ENCODE results near the gene ARNT2.
"Not testable (repeated sequence)": the region's sequence is repeated elsewhere in the genome, so short reads cannot be mapped to it uniquely, and the experiment has no call there.

ARNT2 gene

GRCh38 chr15:80404057-80404760 is at the start of gene ARNT2:
Gene ARNT2 (plus strand): TSS chr15:80404382. CDS start chr15:80404516, 134 bp downstream.
- DNase-seq, result peak; percentile 66

GRCh38 chr15:80367094-80367493 is 37.1 kb upstream of the ARNT2 start:
- no peak for DNase-seq

DNA sequence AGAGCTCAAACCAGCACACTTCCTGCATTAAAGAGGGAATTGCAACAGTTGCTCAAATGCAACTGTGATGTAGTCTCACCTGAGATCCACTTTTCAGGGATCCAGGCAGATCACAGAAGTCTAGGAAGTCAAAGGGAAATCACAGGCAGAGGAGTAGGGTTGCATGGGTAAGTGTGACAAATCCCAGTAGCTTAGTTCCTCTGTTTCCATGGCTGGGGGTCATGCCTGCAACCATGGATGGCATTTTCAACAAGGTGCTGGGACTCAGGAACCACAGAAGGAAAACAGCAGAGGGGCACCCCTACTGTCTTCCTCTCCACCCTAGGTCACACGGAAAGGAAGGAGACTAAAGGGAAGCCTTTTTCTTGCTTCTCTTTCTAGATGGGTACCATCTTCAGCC is 36.5 kb upstream of the ARNT2 start:
- no peak for DNase-seq

DNA sequence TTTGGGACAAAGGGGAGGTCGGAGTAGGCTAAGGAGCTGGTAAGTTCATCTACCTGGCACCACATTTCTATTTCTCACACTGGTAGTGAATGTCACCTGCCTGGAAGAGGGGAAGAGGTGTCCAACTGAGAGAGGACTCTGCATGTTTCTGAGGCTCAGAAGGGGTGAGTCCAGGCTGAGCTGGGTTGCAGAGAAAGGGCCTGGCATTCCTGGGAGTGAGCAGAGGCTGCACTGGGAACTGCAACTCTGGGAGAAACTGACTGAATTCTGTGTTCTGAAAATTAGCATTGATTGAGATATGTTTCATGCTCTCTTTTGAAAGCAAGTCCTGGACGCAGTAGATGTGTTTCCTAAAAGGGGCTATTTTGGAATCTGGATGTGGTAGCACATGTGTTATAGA is 32.3 kb upstream of the ARNT2 start:
- no peak for DNase-seq

DNA sequence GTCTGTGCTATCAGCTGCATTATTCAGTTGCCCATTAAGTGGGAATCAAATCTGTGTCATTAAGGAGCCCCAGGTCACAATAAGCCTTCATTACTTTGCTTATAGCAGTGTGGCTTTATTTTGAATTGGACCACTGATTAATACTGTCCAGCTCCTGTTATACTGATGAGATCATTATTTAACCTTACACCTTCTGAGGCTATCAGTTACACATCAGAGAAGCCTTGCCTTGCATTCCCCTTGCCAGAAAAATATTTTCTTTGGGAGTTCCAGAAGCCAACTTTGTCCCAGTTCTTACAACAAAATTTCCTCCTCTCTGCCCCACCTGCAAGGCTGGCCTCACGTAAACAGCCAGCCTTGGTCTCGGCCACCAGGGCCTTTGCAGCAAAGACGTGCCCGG is 29.7 kb upstream of the ARNT2 start:
- no peak for DNase-seq

DNA sequence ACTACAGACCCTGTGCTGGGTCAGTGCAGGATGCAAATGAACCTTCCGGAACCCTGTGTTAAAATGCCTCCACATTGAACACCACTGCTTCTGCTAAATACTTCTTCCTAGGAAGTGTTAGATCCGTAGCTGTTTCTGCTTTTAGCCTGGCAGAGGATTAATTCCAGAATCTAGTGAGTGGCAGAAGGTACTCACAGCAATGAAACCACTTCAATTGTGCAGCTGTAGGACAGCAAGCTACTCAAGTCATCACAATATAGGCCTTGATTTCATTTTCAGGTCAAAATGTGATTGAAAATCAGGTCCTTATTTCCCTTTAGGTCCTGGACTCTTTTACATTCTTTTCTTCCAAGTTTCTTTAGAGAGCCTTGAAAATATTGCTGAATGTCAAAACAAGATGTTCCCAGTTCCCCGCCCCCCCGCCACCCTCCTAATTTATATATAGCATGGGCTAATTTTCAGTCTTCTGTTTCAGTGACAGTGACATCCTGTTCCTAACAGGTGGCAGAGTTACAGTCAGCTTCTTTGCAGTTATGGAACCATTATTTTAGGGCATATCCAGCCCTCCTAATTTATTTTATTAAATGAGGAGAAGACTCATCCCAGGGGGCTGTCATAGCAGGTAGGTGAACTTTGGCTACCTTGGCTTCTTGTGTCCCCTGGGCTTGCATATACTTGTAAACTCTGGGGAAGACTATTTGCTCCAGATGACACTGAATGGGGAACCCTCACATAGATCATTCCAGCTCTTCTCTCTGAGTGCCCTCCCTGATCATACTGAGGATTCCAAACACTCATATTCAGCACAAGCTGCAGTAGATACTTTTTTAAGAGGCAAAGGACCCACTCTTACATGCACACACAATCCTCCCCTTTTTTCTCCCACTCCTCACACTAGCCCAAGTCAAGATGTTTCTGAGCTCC is 28.0 kb upstream of the ARNT2 start:
- no peak for DNase-seq

DNA sequence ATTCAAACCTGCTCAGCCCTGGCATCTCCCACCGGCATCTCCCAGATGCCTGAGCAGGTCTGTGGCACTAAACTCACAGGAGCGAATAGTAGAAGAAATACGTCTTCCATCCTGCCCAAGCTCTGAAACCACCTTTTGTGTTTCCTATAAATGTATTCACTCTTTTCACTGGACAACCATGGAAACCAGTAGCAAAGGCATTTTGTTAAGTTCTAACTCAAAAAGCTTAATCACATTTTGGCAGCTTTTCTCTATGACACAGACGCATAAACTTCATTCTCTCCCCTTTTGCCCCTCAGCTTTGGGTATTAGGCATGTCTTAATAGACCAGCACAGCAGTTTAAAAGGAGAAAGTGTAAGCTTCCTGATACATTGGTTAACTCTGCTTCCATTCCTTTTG is 24.5 kb upstream of the ARNT2 start:
- no peak for DNase-seq

DNA sequence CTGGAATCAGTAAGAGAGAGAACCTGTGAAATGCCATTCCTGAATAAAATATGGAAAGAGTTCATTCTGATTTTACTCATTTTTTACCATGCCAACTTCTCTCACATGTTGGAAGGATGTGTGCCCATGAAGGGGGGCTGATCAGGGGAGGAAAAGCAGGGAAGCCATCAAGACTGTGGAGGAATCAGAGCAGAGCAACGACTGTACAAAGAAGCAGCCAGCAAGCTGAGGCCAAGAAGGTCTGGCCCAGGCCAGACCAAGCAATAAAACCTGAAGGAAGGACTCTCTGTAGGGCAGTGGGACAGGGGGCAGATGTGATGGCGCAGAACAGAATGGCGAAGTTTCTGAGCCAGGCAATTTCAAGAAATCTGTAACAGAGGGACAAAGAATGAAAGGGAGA is 24.0 kb upstream of the ARNT2 start:
- no peak for DNase-seq

DNA sequence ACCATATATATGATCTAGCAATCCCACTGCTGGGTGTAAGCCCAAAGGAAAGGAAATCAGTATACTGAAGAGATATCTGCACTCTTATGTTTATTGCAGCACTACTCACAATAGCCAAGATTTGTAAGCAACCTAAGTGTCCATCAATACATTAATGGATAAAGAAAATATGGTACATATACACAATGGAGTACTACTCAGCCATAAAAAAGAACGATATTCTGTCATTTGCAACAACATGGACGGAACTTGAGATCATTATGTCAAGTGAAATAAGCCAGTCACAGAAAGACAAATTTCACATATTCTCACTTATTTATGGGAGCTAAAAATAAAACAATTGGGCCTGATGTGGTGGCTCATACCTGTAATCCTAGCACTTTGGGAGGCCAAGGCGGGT is 21.9 kb upstream of the ARNT2 start:
- DNase-seq, result no peak

DNA sequence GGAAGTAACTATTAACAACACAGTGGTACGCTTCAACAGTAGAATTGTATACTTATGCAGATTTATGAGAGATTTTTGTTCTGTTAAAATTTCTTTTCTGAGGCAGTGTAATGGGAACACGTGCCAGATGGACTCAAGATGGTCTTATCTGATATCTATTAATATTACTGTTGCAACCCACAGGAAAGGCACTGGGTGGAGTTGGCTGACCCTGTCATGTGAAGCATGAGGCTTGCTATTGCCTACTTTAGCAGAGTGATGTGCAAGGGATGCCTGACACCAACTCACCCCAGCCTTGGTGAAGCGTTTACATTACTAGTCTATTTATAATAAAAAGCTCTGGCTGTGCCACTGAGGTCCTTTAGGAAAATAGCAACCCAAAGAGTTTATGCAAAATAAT is 19.8 kb upstream of the ARNT2 start:
- DNase-seq, result no peak

DNA sequence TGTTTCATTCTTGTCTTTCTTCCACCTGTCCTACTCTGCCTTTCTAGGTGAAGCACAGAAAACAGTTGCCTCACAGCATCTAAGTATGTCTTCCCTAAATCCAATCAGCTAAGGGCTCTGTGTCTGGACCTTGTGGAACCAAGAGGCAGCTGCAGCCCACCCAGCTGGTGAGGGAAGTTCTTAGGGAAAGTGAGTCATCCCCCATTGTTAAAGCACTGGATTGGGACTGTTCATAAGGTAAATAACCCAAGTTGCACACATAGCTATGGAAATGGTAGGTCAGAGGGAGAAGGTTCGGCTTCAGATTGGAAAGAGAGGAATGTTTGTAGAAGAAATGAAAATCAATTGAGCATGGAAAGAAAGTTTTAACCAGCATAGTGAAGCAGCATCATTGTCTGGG is 18.0 kb upstream of the ARNT2 start:
- DNase-seq, result no peak

- DNase-seq, result no peak
These were observed 15.9 kb upstream of the ARNT2 start for GRCh38 chr15:80388326-80388725.

- no peak for DNase-seq
These were observed 14.8 kb upstream of the ARNT2 start for GRCh38 chr15:80389370-80389769.

DNA sequence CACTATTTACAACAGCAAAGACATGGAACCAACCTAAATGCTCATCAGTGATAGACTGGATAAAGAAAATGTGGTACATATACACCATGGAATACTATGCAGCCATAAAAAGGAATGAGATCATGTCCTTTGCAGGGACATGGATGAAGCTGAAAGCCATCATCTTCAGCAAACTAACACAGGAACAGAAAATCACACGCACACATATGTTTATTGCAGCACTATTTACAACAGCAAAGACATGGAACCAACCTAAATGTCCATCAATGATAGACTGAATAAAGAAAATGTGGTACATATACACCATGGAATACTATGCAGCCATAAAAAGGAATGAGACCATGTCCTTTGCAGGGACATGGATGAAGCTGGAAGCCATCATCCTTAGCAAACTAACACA is 13.2 kb upstream of the ARNT2 start:
- not testable (repeated sequence) for DNase-seq

- DNase-seq, result no peak
These were observed 8.6 kb upstream of the ARNT2 start for GRCh38 chr15:80395616-80396015.

DNA sequence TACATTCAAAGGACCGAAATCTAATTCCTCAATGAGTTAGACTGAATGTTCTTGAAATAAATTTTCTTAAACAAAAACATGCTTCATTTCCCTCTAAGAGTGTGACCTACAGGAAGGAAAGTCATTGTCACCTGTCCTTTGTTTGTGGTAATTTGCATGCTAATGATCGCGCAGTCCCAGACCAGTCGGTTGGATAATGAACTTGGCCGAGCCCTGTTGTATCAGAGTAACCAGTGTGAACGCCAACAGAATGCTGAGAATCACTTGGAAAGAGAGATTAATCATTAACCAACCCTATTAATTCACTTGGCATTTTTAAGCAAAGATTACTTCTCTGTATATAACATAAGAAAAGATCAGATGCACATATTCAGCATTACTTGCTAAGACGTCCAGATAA is 8.1 kb upstream of the ARNT2 start:
- DNase-seq, result no peak

GRCh38 chr15:80399508-80399907 is 4.7 kb upstream of the ARNT2 start:
- no peak for DNase-seq

DNA sequence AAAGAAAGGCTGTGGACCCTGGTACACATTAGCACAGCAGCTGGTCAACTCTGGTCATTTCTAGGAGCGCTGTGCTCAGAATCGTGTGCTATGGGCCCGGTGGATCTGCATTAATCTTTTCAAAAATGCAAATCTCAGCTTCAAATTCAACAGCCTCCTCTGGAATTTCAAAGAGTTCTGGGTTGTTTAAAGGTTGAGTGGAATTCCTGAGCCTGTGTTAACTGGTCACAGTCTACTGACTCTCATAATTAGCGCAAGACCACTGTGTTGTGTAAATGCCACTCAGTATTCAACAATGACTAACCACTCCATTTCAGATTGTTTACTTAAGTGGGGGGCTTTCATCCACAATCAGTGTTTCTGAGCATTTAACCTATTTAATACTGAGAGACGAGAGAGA is 2.7 kb upstream of the ARNT2 start:
- no peak for DNase-seq

DNA sequence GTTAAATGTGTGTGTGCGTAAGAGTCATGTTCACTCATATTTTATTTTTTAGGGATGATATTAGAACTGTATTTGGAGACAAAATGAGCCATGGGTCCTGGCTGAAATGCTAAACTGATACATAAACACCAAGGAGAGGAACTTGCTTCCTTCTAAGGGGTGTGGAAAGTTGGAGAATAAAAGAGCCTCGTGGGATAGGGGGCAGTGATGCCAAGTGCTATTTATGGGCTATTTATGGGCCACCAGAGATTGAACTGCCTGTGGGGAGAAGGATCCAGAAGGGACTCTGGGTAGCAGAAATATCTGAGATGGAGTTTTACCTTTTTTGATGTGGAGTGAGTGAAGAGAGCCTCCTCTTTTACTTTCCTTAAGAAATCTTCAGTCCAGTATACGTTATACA is 1.8 kb upstream of the ARNT2 start:
- DNase-seq, result no peak

- peak; percentile 31 for DNase-seq
These were observed 498 bp upstream of the ARNT2 start for GRCh38 chr15:80403712-80404056.

DNA sequence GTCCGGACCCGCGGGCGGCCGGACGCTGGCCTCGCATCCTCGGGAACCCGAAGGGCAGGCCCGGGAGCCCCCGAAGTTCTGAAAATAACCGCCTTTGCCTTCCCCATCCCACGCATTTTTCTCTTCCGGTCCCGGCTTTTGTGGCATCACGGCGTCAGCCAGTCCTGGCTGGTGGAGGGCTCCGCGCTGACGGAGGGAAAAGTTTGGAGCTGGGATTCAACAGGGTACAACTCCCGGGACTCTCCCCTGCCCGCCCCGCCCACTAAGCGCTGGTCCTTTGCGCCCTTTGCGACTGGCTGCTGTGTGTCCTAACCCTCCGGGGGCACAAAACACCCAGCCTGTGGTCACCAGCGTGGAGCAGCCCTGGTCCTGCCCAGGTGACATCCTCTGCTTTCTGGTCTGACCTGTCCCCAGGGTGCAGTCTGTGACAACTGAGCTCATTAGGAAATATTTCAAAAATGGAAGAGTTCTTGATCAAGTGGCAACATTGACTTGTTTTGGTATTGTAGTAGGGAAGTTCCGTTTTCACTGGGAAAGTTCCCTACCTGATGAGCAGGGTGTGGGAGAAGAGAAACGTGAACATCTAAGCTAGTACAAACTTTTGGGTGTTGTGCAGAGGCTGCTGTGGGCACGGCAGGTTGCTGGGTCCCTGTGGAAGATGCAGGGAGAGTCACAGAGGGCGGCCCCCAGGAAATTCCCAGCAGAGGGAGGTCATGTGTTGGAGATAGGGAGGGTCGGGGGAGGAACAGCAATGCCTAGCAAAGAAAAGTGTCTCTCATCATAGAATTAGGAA is 775 bp downstream of the ARNT2 start:
- DNase-seq, result peak; percentile 56

DNA sequence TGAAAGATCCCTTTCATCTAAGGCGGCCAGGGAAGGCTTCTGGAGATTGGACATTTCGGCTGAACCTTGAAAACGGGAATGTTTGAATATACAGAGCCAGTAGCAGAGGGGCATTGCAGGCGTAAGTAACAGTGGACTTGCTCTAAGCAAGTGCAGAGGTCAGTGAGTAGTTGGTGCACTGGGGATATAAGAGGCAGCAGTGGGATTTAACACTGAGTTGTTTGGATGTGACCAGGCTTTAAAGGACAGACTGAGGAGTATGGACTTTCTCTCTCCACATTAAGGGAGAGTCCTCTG is 1.3 kb downstream of the ARNT2 start:
- no peak for DNase-seq

DNA sequence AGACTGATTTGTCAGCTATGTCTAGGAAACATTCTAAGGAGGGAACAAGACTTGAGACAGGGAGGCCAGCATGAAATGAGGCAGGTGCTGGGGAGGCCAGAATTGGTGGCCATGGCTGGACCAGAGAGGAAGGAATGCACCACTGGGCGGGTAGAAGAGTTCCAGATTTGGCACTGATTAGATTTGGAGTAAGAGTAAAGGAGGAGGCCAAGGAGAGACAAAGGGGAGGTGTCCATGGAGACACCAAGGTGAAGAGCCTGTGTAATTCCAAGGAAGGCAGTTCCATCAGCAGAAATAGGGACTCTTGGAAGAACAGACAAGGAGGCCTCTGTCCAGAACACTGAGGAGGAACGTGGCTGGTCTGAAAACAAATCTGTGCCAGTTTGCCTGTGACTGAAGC is 1.8 kb downstream of the ARNT2 start:
- no peak for DNase-seq

- no peak for DNase-seq
These were observed 7.7 kb downstream of the ARNT2 start for GRCh38 chr15:80411788-80412288.

Measured in right hindlimb (tissue), 1 donor.